HCT116 (cell line): ENCODE data around the gene EGFLAM.

Experiments used
- CBX3 ChIP-seq: IDR thresholded peaks from 2 replicates; pipeline ENCODE4 v1.6.1; 2012; ENCODE audit warnings: low read depth
- CTCF ChIP-seq, 3 experiments: fragments of 200-600 bp in 1 of 3; sonication (generic) in 1 of 3; IDR thresholded peaks in 2 of 3; conservative IDR thresholded peaks in 1 of 3; 2 replicates each; pipeline ENCODE4 v1.5.1; 2012 to 2017; ENCODE audit warnings: low read depth in 2 of 3, low read length in 2 of 3, antibody characterized with exemption in 1 of 3, borderline replicate concordance in 1 of 3, control low read depth in 1 of 3, mild to moderate bottlenecking in 1 of 3, mixed read lengths in 1 of 3, mixed run types in 1 of 3, moderate library complexity in 1 of 3; ENCODE audit not compliant: insufficient read depth in 1 of 3
- SP1 ChIP-seq: IDR thresholded peaks from 2 replicates; pipeline ENCODE4 v1.6.1; 2012; ENCODE audit warnings: low read depth

GRCh38 chr5:38396766-38397165 lies 138.4 kb downstream of the EGFLAM start:
- no peak for TF ChIP-seq CBX3
- TF ChIP-seq CTCF (IDR thresholded peaks at IDR 0.05 in 2 of 3, conservative IDR thresholded peaks at IDR 0.05 in 1 of 3; ENCODE audit: borderline replicate concordance in 1 of 3, insufficient read depth in 1 of 3, low read depth in 2 of 3, low read length in 2 of 3): no peak
- TF ChIP-seq SP1: no peak
